ENCODE results near the gene TOP2A. TPM values are rescaled to one million over a fixed set of nuclear protein-coding genes. Genes with fewer than 3 reads are reported as not detected.
A peak's percentile ranks its signal among the peaks of the same experiment; 100 is the strongest.

Gene TOP2A
- total and polyA plus RNA-seq, 9 of the 15 experiments (the other 6 are each of a cell fraction or from before 2014, with no cell fraction given) = 133 to 347 (median 259) TPM

GRCh38 chr17:40348136-40348504 lies 69.6 kb downstream of the TOP2A start:
- H3K9ac ChIP-seq (ENCODE audit: insufficient read depth in 1 of 2, low read depth in 2 of 2, low read length in 2 of 2) = peak overlapping the region; percentile 16 to 44; a peak in 2 of 4 replicates
- POLR2A ChIA-PET = interaction anchor here (0.5 to 1.1 kb wide), 2 partner anchors 11 to 311 kb away, joined by 3 to 4 read pairs; no protein-coding TSS in a partner anchor
- peak overlapping the region; percentile 38; the same call in 1 of the 2 replicates for H3K4me2 ChIP-seq (ENCODE audit: insufficient read depth, low read length)

More at GRCh38 chr17:40348136-40348504, 69.6 kb downstream of the TOP2A start:
- in situ Hi-C loops (cut with MboI) (no loop called here), intact Hi-C loops (cut with micrococcal nuclease) (no loop called here)
- H3K27ac ChIP-seq (ENCODE audit: extremely low read depth, low read depth, low read length) = peak overlapping the region; percentile 15; the same call in 1 of the 3 replicates
- no peaks in the 10 kb centered on the region for H3K9me1 ChIP-seq (ENCODE audit: control insufficient read depth, insufficient read depth, low read length)
- peaks cover 48 to 74% of the 10 kb centered on the region in 2 experiments for H3K4me1 ChIP-seq (replicated peaks in 1 of 2; ENCODE audit: control insufficient read depth in 2 of 2, insufficient read depth in 2 of 2, low read length in 2 of 2)
- H3K79me2 ChIP-seq (ENCODE audit: control insufficient read depth, insufficient read depth, low read length) = peaks cover 58% of the 10 kb centered on the region
- no peak overlapping the region for H2AFZ ChIP-seq (ENCODE audit: low read depth, low read length)
- no peaks in the 10 kb centered on the region for H3K9me3 ChIP-seq (replicated peaks; ENCODE audit: control insufficient read depth, insufficient read depth, low read depth, low read length)
- H4K20me1 ChIP-seq (replicated peaks; ENCODE audit: control insufficient read depth, insufficient read depth, low read length) = 0 out of 2 replicates have a peak, but pooled peaks cover 3% of the 10 kb centered on the region
- WGBS (ENCODE audit: insufficient coverage, low coverage, missing lambda C conversion rate) = 100% methylated on average over 2 of the region's 5 CpGs
- peaks cover 51% of the 10 kb centered on the region; the same call in 2 of the 3 replicates for H3K36me3 ChIP-seq (ENCODE audit: control insufficient read depth, insufficient read depth, low read length)
- no peaks in the 10 kb centered on the region for H3K27me3 ChIP-seq (ENCODE audit: control insufficient read depth in 2 of 2, insufficient read depth in 2 of 2, low read length in 2 of 2)
- H3K4me3 ChIP-seq = no peak overlapping the region
- FAIRE-seq = no peak
- BruUV-seq (replicated peaks) = no TSS peak
- no peak for ATAC-seq
- no peak for TF ChIP-seq ZBTB8A (IDR thresholded peaks at IDR 0.05; ENCODE audit: partially characterized antibody)
- TF ChIP-seq CUX1 (CRISPR knock-in tag; IDR thresholded peaks at IDR 0.05) = no peak
- TF ChIP-seq ZNF436 (CRISPR knock-in tag; IDR thresholded peaks at IDR 0.05) = no peak
- no peak for TF ChIP-seq RBM39 (optimal IDR thresholded peaks at IDR 0.05; ENCODE audit: low read depth, low read length)
- no peak for TF ChIP-seq RNF2 (IDR thresholded peaks at IDR 0.05)
- no peak for TF ChIP-seq GABPB2 (CRISPR knock-in tag; conservative IDR thresholded peaks at IDR 0.05)
- TF ChIP-seq RUNX1 (IDR thresholded peaks at IDR 0.05; ENCODE audit: low read depth) = no peak
- CTCF ChIA-PET (ENCODE audit: low intra/inter-chr PET ratio) = no interaction called here
- no peak for DNase-seq (ENCODE audit: extremely low read depth in 1 of 4, low spot score in 3 of 4)
